Measurements from ENCODE around the gene S100A9. TPM values are rescaled to one million over a fixed set of nuclear protein-coding genes. Genes with fewer than 3 reads are reported as not detected.

S100A9 gene
- total and polyA plus RNA-seq, 2 of the 4 experiments (the other 2 are of a cell fraction), result not detected

- Histone ChIP-seq H2BK15ac (ENCODE audit: low read depth, low read length) (no peak overlapping the region), H3K23ac (ENCODE audit: low read depth, low read length) (no peak overlapping the region), H3K27me3 (ENCODE audit: control insufficient read depth, insufficient read depth, low read length) (peaks cover 3% of the 10 kb centered on the region; the same call in 1 of the 2 replicates), H3K4me3 (ENCODE audit: insufficient read depth, low read depth, low read length) (no peak overlapping the region), H2AK9ac (replicated peaks; ENCODE audit: low read depth, low read length, poor library complexity) (no peak overlapping the region), H3K4me1 (ENCODE audit: control insufficient read depth, insufficient read depth, low read length) (no peaks in the 10 kb centered on the region), H2BK20ac (ENCODE audit: low read depth, low read length) (no peak overlapping the region), H3K18ac (ENCODE audit: low read depth, low read length) (no peak overlapping the region), H4K91ac (ENCODE audit: insufficient read depth, low read depth, low read length) (no peak overlapping the region), H2AFZ (replicated peaks; ENCODE audit: low read length, poor library complexity) (no peak overlapping the region), H4K5ac (ENCODE audit: low read depth, low read length) (no peak overlapping the region), H3K4me2 (ENCODE audit: low read depth, low read length) (no peak overlapping the region), H2AK5ac (ENCODE audit: low read depth, low read length) (no peak overlapping the region), H4K20me1 (ENCODE audit: insufficient read depth, low read length) (no peaks in the 10 kb centered on the region), H3K9me1 (ENCODE audit: insufficient read depth, low read length) (no peaks in the 10 kb centered on the region), H3K27ac (ENCODE audit: insufficient read depth, low read length) (no peak overlapping the region), H3K56ac (ENCODE audit: extremely low read depth, insufficient read depth, low read length) (no peak overlapping the region), H3K36me3 (ENCODE audit: control insufficient read depth, insufficient read depth, low read length) (no peaks in the 10 kb centered on the region), H3K9ac (ENCODE audit: low read depth, low read length) (no peak overlapping the region), H3K9me3 (ENCODE audit: control insufficient read depth, insufficient read depth, low read length) (no peaks in the 10 kb centered on the region), H2BK120ac (ENCODE audit: low read depth, low read length) (no peak overlapping the region), H2BK5ac (ENCODE audit: low read depth, low read length, poor library complexity, severe bottlenecking) (no peak overlapping the region), H4K8ac (ENCODE audit: low read depth in 2 of 2, low read length in 2 of 2) (no peak overlapping the region), H3K14ac (replicated peaks; ENCODE audit: low read depth, low read length) (no peak overlapping the region), H3K4ac (ENCODE audit: low read depth, low read length) (no peak overlapping the region), H3K79me1 (ENCODE audit: low read depth in 1 of 2, low read length in 2 of 2) (no peaks in the 10 kb centered on the region)
- ATAC-seq (ENCODE audit: low read depth) (no peak), DNase-seq (no peak)
- intact Hi-C loops (cut with micrococcal nuclease) (no loop called here), in situ Hi-C loops (cut with MboI; ENCODE audit: low sequenced_read_pairs) (no loop called here), dilution Hi-C loops (cut with HindIII; ENCODE audit: low sequenced_read_pairs, unreplicated experiment) (no loop called here)
- no CpG with 5 or more reads among the region's 3 CpGs for WGBS, 2 experiments (ENCODE audit: extremely low coverage in 2 of 2, insufficient read length in 1 of 2)
- no peak for TF ChIP-seq ELK1 (IDR thresholded peaks at IDR 0.05; ENCODE audit: borderline replicate concordance, low read depth, low read length)
- TF ChIP-seq SMC3 (IDR thresholded peaks at IDR 0.05; ENCODE audit: low read depth, low read length), result no peak
- TF ChIP-seq RFX5 (IDR thresholded peaks at IDR 0.05; ENCODE audit: low read depth, low read length), result no peak
- no peak for TF ChIP-seq RAD21 (IDR thresholded peaks at IDR 0.05; ENCODE audit: low read length)
- no peak for TF ChIP-seq POLR2A (IDR thresholded peaks at IDR 0.05; ENCODE audit: low read depth, low read length)
- no peak for TF ChIP-seq FOS (IDR thresholded peaks at IDR 0.05; ENCODE audit: low read depth, low read length)
- TF ChIP-seq BHLHE40 (IDR thresholded peaks at IDR 0.05; ENCODE audit: low read depth, low read length), result no peak
- TF ChIP-seq CTCF (conservative IDR thresholded peaks at IDR 0.05; ENCODE audit: low read depth, low read length), result no peak
- TF ChIP-seq MAFK (IDR thresholded peaks at IDR 0.05; ENCODE audit: low read depth, low read length), result no peak
- no peak for TF ChIP-seq CEBPB (IDR thresholded peaks at IDR 0.05; ENCODE audit: low read depth, low read length)
- TF ChIP-seq MAZ (IDR thresholded peaks at IDR 0.05; ENCODE audit: borderline replicate concordance, low read depth, low read length), result no peak
- ChIA-PET CTCF (no interaction called here), POLR2A (ENCODE audit: unreplicated experiment) (no interaction called here)
- no TSS peak for BruUV-seq (replicated peaks)
These were observed 34.6 kb downstream of the S100A9 start for GRCh38 chr1:153392258-153392657.
